MCF 10A (cell line): ENCODE measurements around the gene RFXAP. TPM values are rescaled to one million over a fixed set of nuclear protein-coding genes. Genes with fewer than 3 reads are reported as not detected.

Source experiments
- BruUV-seq: library from RNA; stranded (reverse); fragments of 400-500 nt; replicated peaks from 2 replicates; lab custom pipeline; 2021; lab: Mats Ljungman, UMichigan
- CTCF ChIA-PET: fragments of 300-600 bp; sonication (Branson Sonifier 250); formaldehyde crosslinking; extraction: SDS; loops from one replicate; lab custom pipeline; 2021; ENCODE audit warnings: antibody characterized with exemption, inconsistent platforms; lab: Yijun Ruan, JAX
- POLR2A ChIA-PET: fragments of 300-600, 350-650 bp; sonication (Branson Sonifier 250); formaldehyde crosslinking; extraction: SDS; loops from one replicate; lab custom pipeline; 2020; ENCODE audit warnings: antibody characterized with exemption, inconsistent platforms; lab: Yijun Ruan, JAX
- DNase-seq: peaks from one replicate; pipeline ENCODE4 v3.0.0-alpha.2; 2018; ENCODE audit not compliant: unreplicated experiment
- H3K27ac Mint-ChIP-seq: one replicate; pipeline ENCODE4 v1.8.0; 2022; ENCODE audit warnings: mild to moderate bottlenecking, low read depth, mixed read lengths; ENCODE audit not compliant: unreplicated experiment
- H3K27me3 Mint-ChIP-seq: one replicate; pipeline ENCODE4 v1.8.0; 2022; ENCODE audit warnings: mixed read lengths; ENCODE audit not compliant: insufficient read depth, unreplicated experiment
- H3K36me3 Mint-ChIP-seq: one replicate; pipeline ENCODE4 v1.8.0; 2022; ENCODE audit warnings: mild to moderate bottlenecking, moderate library complexity, mixed read lengths; ENCODE audit not compliant: insufficient read depth, unreplicated experiment
- H3K4me1 Mint-ChIP-seq: one replicate; pipeline ENCODE4 v1.8.0; 2022; ENCODE audit warnings: mixed read lengths; ENCODE audit not compliant: insufficient read depth, unreplicated experiment
- H3K4me3 Mint-ChIP-seq: one replicate; pipeline ENCODE4 v1.8.0; 2022; ENCODE audit warnings: mild to moderate bottlenecking, moderate library complexity, mixed read lengths; ENCODE audit not compliant: unreplicated experiment
- H3K9me3 Mint-ChIP-seq: one replicate; pipeline ENCODE4 v1.8.0; 2022; ENCODE audit warnings: mixed read lengths; ENCODE audit not compliant: unreplicated experiment
- CTCF ChIP-seq: fragments of 200-600 bp; IDR thresholded peaks from one replicate; pipeline ENCODE4 v1.8.0; 2022; ENCODE audit warnings: antibody characterized with exemption, mild to moderate bottlenecking; ENCODE audit not compliant: unreplicated experiment
- intact Hi-C: fragments of 100-400 bp; cut with micrococcal nuclease; formaldehyde crosslinking; loops from 2 replicates; pipeline ENCODE4 v1.14.1; 2022
- total RNA-seq: library from RNA; stranded (reverse); gene quantifications from 2 replicates; pipeline ENCODE4 v1.2.3, GENCODE V29; 2022

The RFXAP gene
- total RNA-seq, 1 experiment from 2014 or later, result 6.1 TPM

GRCh38 chr13:36820222-36820621 is 1.2 kb downstream of the RFXAP start:
- H3K27me3 Mint-ChIP-seq, result no peaks in the 10 kb centered on the region
- DNase-seq, result no peak
- BruUV-seq, result no TSS peak
- H3K4me3 Mint-ChIP-seq, result peak overlapping the region; percentile 94
- peak overlapping the region; percentile 79 for H3K27ac Mint-ChIP-seq
- peaks cover 32% of the 10 kb centered on the region for H3K4me1 Mint-ChIP-seq
- no peak for TF ChIP-seq CTCF
- CTCF ChIA-PET, result no interaction called here
- POLR2A ChIA-PET, result no interaction called here
- H3K9me3 Mint-ChIP-seq, result no peaks in the 10 kb centered on the region
- H3K36me3 Mint-ChIP-seq, result no peaks in the 10 kb centered on the region
- intact Hi-C loops, result loop anchor here (10.0 kb wide), 2 partner anchors 395 to 535 kb away; no protein-coding TSS in a partner anchor

- DNase-seq, result no peak
- intact Hi-C loops, result loop anchor here (10.0 kb wide), 2 partner anchors 398 to 538 kb away; no protein-coding TSS in a partner anchor
- ChIA-PET CTCF (interaction anchor here (0.6 to 1.3 kb wide), 5 partner anchors 27 to 794 kb away, joined by 3 to 4 read pairs (median 3); no protein-coding TSS in a partner anchor), POLR2A (interaction anchor here (0.6 kb wide), 1 partner anchor 184 kb away, joined by 3 read pairs; no protein-coding TSS in a partner anchor)
- peaks cover 33% of the 10 kb centered on the region for H3K4me1 Mint-ChIP-seq
- TSS peak; percentile 4 for BruUV-seq
- H3K27me3 Mint-ChIP-seq, result no peaks in the 10 kb centered on the region
- no peak overlapping the region for H3K4me3 Mint-ChIP-seq
- peaks cover 8% of the 10 kb centered on the region for H3K36me3 Mint-ChIP-seq
- no peak for TF ChIP-seq CTCF
- H3K27ac Mint-ChIP-seq, result no peak overlapping the region
- no peaks in the 10 kb centered on the region for H3K9me3 Mint-ChIP-seq
Observed at GRCh38 chr13:36822785-36823184, 3.8 kb downstream of the RFXAP start.

- intact Hi-C loops, result loop anchor here (10.0 kb wide), 2 partner anchors 405 to 545 kb away; no protein-coding TSS in a partner anchor
Observed at GRCh38 chr13:36829753-36830152, 10.7 kb downstream of the RFXAP start.

GRCh38 chr13:36831291-36831690 is 12.3 kb downstream of the RFXAP start:
- Mint-ChIP-seq H3K9me3 (no peaks in the 10 kb centered on the region), H3K4me1 (no peaks in the 10 kb centered on the region), H3K27me3 (no peaks in the 10 kb centered on the region), H3K4me3 (no peak overlapping the region), H3K27ac (no peak overlapping the region), H3K36me3 (peaks cover 30% of the 10 kb centered on the region)
- ChIA-PET CTCF (interaction anchor here (1.3 kb wide), 1 partner anchor 411 kb away, joined by 5 read pairs; no protein-coding TSS in a partner anchor), POLR2A (no interaction called here)
- TF ChIP-seq CTCF, result no peak
- intact Hi-C loops, result no loop called here
- DNase-seq, result no peak
- no TSS peak for BruUV-seq

More at GRCh38 chr13:36829753-36830152, 10.7 kb downstream of the RFXAP start:
- Mint-ChIP-seq H3K27ac (no peak overlapping the region), H3K4me3 (no peak overlapping the region), H3K36me3 (peaks cover 24% of the 10 kb centered on the region), H3K9me3 (no peaks in the 10 kb centered on the region), H3K4me1 (peaks cover 6% of the 10 kb centered on the region), H3K27me3 (no peaks in the 10 kb centered on the region)
- ChIA-PET POLR2A (interaction anchor here (1.1 kb wide), 1 partner anchor 9 kb away, joined by 3 read pairs; no protein-coding TSS in a partner anchor), CTCF (interaction anchor here (0.5 to 1.8 kb wide), 6 partner anchors 12 to 483 kb away, joined by 3 to 7 read pairs (median 4); no protein-coding TSS in a partner anchor)
- no peak for DNase-seq
- no peak for TF ChIP-seq CTCF
- no TSS peak for BruUV-seq
